Stomach (tissue), 9 donors: Measurements from ENCODE around the gene BANP. TPM values are rescaled to one million over a fixed set of nuclear protein-coding genes. Genes with fewer than 3 reads are reported as not detected.

ENCODE experiments used
- DNase-seq, 2 donors: peaks; one replicate each; pipeline versions ENCODE4 v3.0.0 to v3.0.0-alpha.2; 2013 to 2019
- H3K27ac ChIP-seq, 5 donors: fragments of 200-600 bp in 4 of 5; sonication (generic) in 4 of 5; one replicate each; pipeline ENCODE4 v1.5.1; 2013 to 2019; ENCODE audit warnings: mild to moderate bottlenecking in 1 of 5, moderate library complexity in 1 of 5
- H3K27me3 ChIP-seq, 3 donors: fragments of 200-600 bp; sonication (generic); one replicate each; pipeline ENCODE4 v1.5.1; 2017 to 2019; ENCODE audit warnings: mixed run types in 1 of 3
- H3K36me3 ChIP-seq, 4 donors: fragments of 200-600 bp; sonication (generic); 1 replicate in 3 of 4; 2 replicates in 1 of 4; pipeline ENCODE4 v1.5.1; 2016 to 2019
- H3K4me1 ChIP-seq, 4 donors: fragments of 200-600 bp; sonication (generic); one replicate each; pipeline ENCODE4 v1.5.1; 2016 to 2019
- H3K4me3 ChIP-seq, 4 donors: fragments of 200-600 bp; sonication (generic) in 3 of 4; one replicate each; pipeline ENCODE4 v1.5.1; 2016 to 2019; ENCODE audit warnings: mild to moderate bottlenecking in 1 of 4
- H3K9me3 ChIP-seq, 4 donors: fragments of 200-600 bp; sonication (generic); one replicate each; pipeline ENCODE4 v1.5.1; 2016 to 2019
- CTCF ChIP-seq, 7 experiments: fragments of 450-650 bp in 4 of 7; fragments of 200-600 bp in 3 of 7; sonication (generic) in 3 of 7; IDR thresholded peaks; one replicate each; pipeline ENCODE4 v1.5.1; 2016 to 2019; ENCODE audit warnings: antibody characterized with exemption in 7 of 7, control low read depth in 2 of 7, mild to moderate bottlenecking in 1 of 7
- EP300 ChIP-seq: sonication (generic); formaldehyde crosslinking; IDR thresholded peaks from one replicate; pipeline ENCODE4 v1.6.1; 2017; ENCODE audit warnings: antibody characterized with exemption
- POLR2A ChIP-seq, 4 donors: fragments of 450-650 bp; IDR thresholded peaks; one replicate each; pipeline ENCODE4 v1.6.1; 2016; ENCODE audit warnings: antibody characterized with exemption in 4 of 4, control low read depth in 2 of 4, mild to moderate bottlenecking in 1 of 4, moderate library complexity in 1 of 4
- POLR2AphosphoS5 ChIP-seq, 3 donors: sonication (generic); formaldehyde crosslinking; IDR thresholded peaks; one replicate each; pipeline ENCODE4 v1.6.1; 2016; ENCODE audit warnings: antibody characterized with exemption in 3 of 3
- WGBS, 5 donors: extraction: QIAGEN DNeasy Blood & Tissue Kit in 3 of 5; methylation state at CpG; one replicate each; pipeline versions ENCODE4 v1.1.5 to v1.1.7; 2013 to 2018; 5-methylcytosine and 5-hydroxymethylcytosine counted together
- intact Hi-C: fragments of 100-400 bp; cut with DNase I; formaldehyde crosslinking; loops from one replicate; pipeline ENCODE4 v1.15.1; 2023; ENCODE audit warnings: low total_unique reads
- polyA plus RNA-seq, 3 donors: library from polyadenylated mRNA; stranded (reverse); fragments of 200-250 nt; gene quantifications; one replicate each; pipeline ENCODE4 v1.2.3, GENCODE V29; 2013
- total RNA-seq, 5 donors: library from RNA; depleted of rRNA; stranded (reverse); fragments of >200 nt; gene quantifications; one replicate each; pipeline versions ENCODE4 v1.1.0 to v1.2.3, GENCODE V29; 2014 to 2016
- donor health status: healthy with polysubstance abuse.
- donor health status: Bipolar disorder and iron deficiency.
- donor health status: healthy.

The BANP gene
- total and polyA plus RNA-seq, 8 donors: 6.0 to 144 (median 18.3) TPM

- H3K36me3 ChIP-seq: peaks cover 4 to 47% (median 40%) of the 10 kb centered on the region in 4 donors
- no peak overlapping the region for H3K27ac ChIP-seq
- no peaks in the 10 kb centered on the region for H3K9me3 ChIP-seq
- 93 to 96% (median 94%) methylated on average over 10 of the region's 10 CpGs for WGBS, 5 donors
- intact Hi-C loops: no loop called here
- H3K27me3 ChIP-seq: no peaks in the 10 kb centered on the region
- peaks cover 7 to 27% (median 19%) of the 10 kb centered on the region in 4 donors for H3K4me1 ChIP-seq
- DNase-seq: peak in 1 of 2 donors; percentile 11
- no peak overlapping the region for H3K4me3 ChIP-seq
- no peak for TF ChIP-seq EP300
- no peak for TF ChIP-seq CTCF (IDR thresholded peaks at IDR 0.05)
- TF ChIP-seq POLR2A (IDR thresholded peaks at IDR 0.05): no peak
Measured at GRCh38 chr16:88012360-88012759, 61.1 kb downstream of the BANP start.

GRCh38 chr16:88013091-88013609 lies 61.9 kb downstream of the BANP start:
- no peaks in the 10 kb centered on the region for H3K9me3 ChIP-seq
- H3K27ac ChIP-seq: peak overlapping the region in 3 of 5 donors; percentile 43 to 52 (median 49)
- intact Hi-C loops: no loop called here
- H3K36me3 ChIP-seq: peaks cover 4 to 46% (median 39%) of the 10 kb centered on the region in 4 donors
- peak; percentile 46 to 91 for DNase-seq
- peaks cover 7 to 27% (median 19%) of the 10 kb centered on the region in 4 donors for H3K4me1 ChIP-seq
- H3K27me3 ChIP-seq: no peaks in the 10 kb centered on the region
- 54 to 85% (median 61%) methylated on average over 10 to 18 of the region's 18 CpGs for WGBS, 5 donors
- no peak overlapping the region for H3K4me3 ChIP-seq
- TF ChIP-seq CTCF (IDR thresholded peaks at IDR 0.05) (no peak), POLR2AphosphoS5 (IDR thresholded peaks at IDR 0.05) (no peak), EP300 (no peak), POLR2A (IDR thresholded peaks at IDR 0.05) (no peak)

GRCh38 chr16:88013766-88014251 lies 62.6 kb downstream of the BANP start:
- peak; percentile 29 to 78 for DNase-seq
- peaks cover 7 to 27% (median 19%) of the 10 kb centered on the region in 4 donors for H3K4me1 ChIP-seq
- H3K4me3 ChIP-seq: no peak overlapping the region
- H3K27ac ChIP-seq: peak overlapping the region in 4 of 5 donors; percentile 34 to 52 (median 46)
- no peaks in the 10 kb centered on the region for H3K27me3 ChIP-seq
- H3K36me3 ChIP-seq: peaks cover 4 to 46% (median 42%) of the 10 kb centered on the region in 4 donors
- TF ChIP-seq POLR2AphosphoS5 (IDR thresholded peaks at IDR 0.05) (no peak), POLR2A (IDR thresholded peaks at IDR 0.05) (no peak), CTCF (IDR thresholded peaks at IDR 0.05) (no peak), EP300 (no peak)
- intact Hi-C loops: no loop called here
- H3K9me3 ChIP-seq: no peaks in the 10 kb centered on the region
- 37 to 65% (median 55%) methylated on average over 5 to 8 of the region's 8 CpGs for WGBS, 5 donors

- no peaks in the 10 kb centered on the region for H3K27me3 ChIP-seq
- H3K4me1 ChIP-seq: peaks cover 7 to 27% (median 19%) of the 10 kb centered on the region in 4 donors
- no peak overlapping the region for H3K4me3 ChIP-seq
- WGBS, 5 donors: 41 to 64% (median 48%) methylated on average over 6 to 10 of the region's 10 CpGs
- peaks cover 4 to 45% (median 43%) of the 10 kb centered on the region in 4 donors for H3K36me3 ChIP-seq
- H3K9me3 ChIP-seq: no peaks in the 10 kb centered on the region
- H3K27ac ChIP-seq: peak overlapping the region in 4 of 5 donors; percentile 34 to 52 (median 42)
- TF ChIP-seq POLR2A (IDR thresholded peaks at IDR 0.05) (no peak), CTCF (IDR thresholded peaks at IDR 0.05) (no peak), POLR2AphosphoS5 (IDR thresholded peaks at IDR 0.05) (no peak), EP300 (no peak)
- intact Hi-C loops: no loop called here
- DNase-seq: peak in 1 of 2 donors; percentile 23
Measured at GRCh38 chr16:88014252-88014781, 63.1 kb downstream of the BANP start.
